Right lobe of liver (tissue), 6 donors: Measurements from ENCODE around the gene LMX1B. TPM values are rescaled to one million over a fixed set of nuclear protein-coding genes. Genes with fewer than 3 reads are reported as not detected.

Experiments used
- ATAC-seq, 4 donors: fragments of 200-7000 bp; cut with Tn5 transposase; one replicate each; pipeline ENCODE4 v1.9.1; 2020; ENCODE audit warnings: mild to moderate bottlenecking in 4 of 4, moderate library complexity in 4 of 4
- DNase-seq, 3 donors: peaks; one replicate each; pipeline ENCODE4 v3.0.0-alpha.2; 2020
- H3K27ac ChIP-seq, 3 donors: fragments of 200-600 bp; one replicate each; pipeline ENCODE4 v1.8.0; 2022
- H3K27me3 ChIP-seq, 2 donors: fragments of 200-600 bp; one replicate each; pipeline ENCODE4 v1.8.0; 2022
- H3K36me3 ChIP-seq, 4 donors: fragments of 200-600 bp; sonication (generic) in 1 of 4; one replicate each; pipeline versions ENCODE4 v1.5.1 to v1.8.0; 2017 to 2022; ENCODE audit warnings: control low read depth in 1 of 4
- H3K4me1 ChIP-seq, 4 donors: fragments of 200-600 bp; sonication (generic) in 1 of 4; one replicate each; pipeline versions ENCODE4 v1.5.1 to v1.8.0; 2017 to 2022; ENCODE audit warnings: control low read depth in 1 of 4
- H3K4me3 ChIP-seq, 3 donors: fragments of 200-600 bp; one replicate each; pipeline ENCODE4 v1.8.0; 2022
- H3K9me3 ChIP-seq, 4 donors: fragments of 200-600 bp; sonication (generic) in 1 of 4; one replicate each; pipeline versions ENCODE4 v1.5.1 to v1.8.0; 2017 to 2022; ENCODE audit warnings: control low read depth in 1 of 4
- CTCF ChIP-seq, 4 donors: fragments of 200-600 bp in 3 of 4; fragments of 450-650 bp in 1 of 4; IDR thresholded peaks; one replicate each; pipeline versions ENCODE4 v1.5.1 to v1.8.0; 2016 to 2022; ENCODE audit warnings: antibody characterized with exemption in 4 of 4, mild to moderate bottlenecking in 2 of 4
- POLR2A ChIP-seq: fragments of 450-650 bp; IDR thresholded peaks from one replicate; pipeline ENCODE4 v1.6.1; 2017; ENCODE audit warnings: antibody characterized with exemption, mild to moderate bottlenecking
- WGBS: methylation state at CpG from one replicate; pipeline ENCODE4 v1.1.6; 2018; ENCODE audit warnings: low coverage, low lambda C conversion rate; ENCODE audit not compliant: insufficient coverage; ENCODE audit errors: missing lambda C conversion rate; 5-methylcytosine and 5-hydroxymethylcytosine counted together
- intact Hi-C, 2 donors: fragments of 100-400 bp; cut with DNase I; formaldehyde crosslinking; loops; one replicate each; pipeline versions ENCODE4 v1.11.2 to v1.14.1; 2022
- total RNA-seq, 6 experiments: library from RNA; depleted of rRNA in 2 of 6; stranded (reverse); fragments of >200 nt in 2 of 6; fragmentation: NEBNext Ultra II Directional in 3 of 6; extraction: Animal tissue kit (Norgen Biotek cat#: 25700) in 3 of 6; gene quantifications; one replicate each; pipeline versions ENCODE4 v1.1.0 to v1.2.4, GENCODE V29; 2016 to 2023
- donor health status: DM: no; HTN: yes; CAD: no.
- donor health status: DM: no; HTN: no; CAD: no.
- donor health status: DM: no; HTN: no; CAD: no.
- donor health status: DM: no; HTN: yes; CAD: no.
- donor health status: DM: no; HTN: yes; CAD: no.

LMX1B gene
- total RNA-seq, 6 experiments from 2014 or later, result not detected

DNA sequence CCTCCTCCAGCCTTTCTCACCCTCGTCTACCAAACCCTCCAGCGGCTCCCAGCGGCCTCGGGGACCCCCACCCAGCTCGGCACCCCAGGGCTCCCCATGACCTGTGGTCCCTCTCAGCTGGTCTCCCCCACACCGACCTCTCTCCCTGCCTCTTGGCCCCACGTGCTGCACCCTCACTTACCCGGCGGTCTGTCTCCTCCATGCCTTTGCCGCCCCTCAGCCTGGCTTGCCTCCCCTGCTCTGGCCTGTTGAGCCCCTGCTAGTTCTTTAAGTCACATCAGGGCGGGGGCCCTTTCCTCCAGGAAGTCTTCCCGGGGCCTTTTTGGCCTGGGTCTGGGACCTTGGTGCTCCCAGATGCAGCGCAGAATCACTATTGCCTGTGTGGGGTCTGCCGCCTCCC is 81.5 kb downstream of the LMX1B start:
- DNase-seq (no peak), ATAC-seq (no peak)
- no peaks in the 10 kb centered on the region for H3K9me3 ChIP-seq
- H3K4me1 ChIP-seq, result no peaks in the 10 kb centered on the region
- no peaks in the 10 kb centered on the region for H3K36me3 ChIP-seq
- TF ChIP-seq CTCF (IDR thresholded peaks at IDR 0.05) (no peak), POLR2A (no peak)
- no peak overlapping the region for H3K27ac ChIP-seq
- H3K27me3 ChIP-seq, result no peaks in the 10 kb centered on the region
- WGBS, result 76% methylated on average over 11 of the region's 14 CpGs
- no peak overlapping the region for H3K4me3 ChIP-seq
- intact Hi-C loops, result no loop called here

DNA sequence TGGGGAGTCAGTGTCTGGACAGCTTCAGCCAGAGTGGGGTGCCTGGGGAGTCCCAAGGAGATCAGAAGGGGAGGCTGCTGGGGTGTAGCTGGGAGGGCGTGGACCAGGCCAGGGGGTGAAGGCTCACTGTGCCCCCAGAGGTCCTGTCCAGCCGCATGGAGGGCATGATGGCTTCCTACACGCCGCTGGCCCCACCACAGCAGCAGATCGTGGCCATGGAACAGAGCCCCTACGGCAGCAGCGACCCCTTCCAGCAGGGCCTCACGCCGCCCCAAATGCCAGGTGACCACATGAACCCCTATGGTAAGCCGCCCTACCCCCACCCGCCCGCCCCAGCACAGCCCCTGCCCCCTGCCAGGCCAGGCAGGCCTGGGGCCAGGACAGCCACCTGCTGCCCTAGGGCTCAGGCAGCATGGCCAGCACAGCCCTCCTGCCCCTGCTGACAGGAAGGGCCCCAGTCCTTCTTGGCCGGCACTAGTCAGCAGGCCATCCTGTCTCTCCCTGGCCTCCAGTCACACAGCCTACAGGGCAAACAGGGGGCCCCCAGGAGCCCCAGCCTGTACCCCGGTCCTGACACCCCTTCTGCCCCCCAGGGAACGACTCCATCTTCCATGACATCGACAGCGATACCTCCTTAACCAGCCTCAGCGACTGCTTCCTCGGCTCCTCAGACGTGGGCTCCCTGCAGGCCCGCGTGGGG is 82.1 kb downstream of the LMX1B start:
- Histone ChIP-seq H3K27ac (no peak overlapping the region), H3K4me1 (no peaks in the 10 kb centered on the region), H3K4me3 (no peak overlapping the region), H3K9me3 (no peaks in the 10 kb centered on the region), H3K36me3 (no peaks in the 10 kb centered on the region), H3K27me3 (no peaks in the 10 kb centered on the region)
- no peak for TF ChIP-seq CTCF (IDR thresholded peaks at IDR 0.05)
- no peak for TF ChIP-seq POLR2A
- intact Hi-C loops, result no loop called here
- no peak for ATAC-seq
- 62% methylated on average over 3 of the region's 22 CpGs for WGBS
- peak in 1 of 3 donors; percentile 37 for DNase-seq

- WGBS, result 77% methylated on average over 18 of the region's 27 CpGs
- intact Hi-C loops, result no loop called here
- DNase-seq (peak in 1 of 3 donors; percentile 38), ATAC-seq (no peak)
- Histone ChIP-seq H3K4me3 (no peak overlapping the region), H3K9me3 (no peaks in the 10 kb centered on the region), H3K4me1 (no peaks in the 10 kb centered on the region), H3K27ac (no peak overlapping the region), H3K36me3 (no peaks in the 10 kb centered on the region), H3K27me3 (no peaks in the 10 kb centered on the region)
- no peak for TF ChIP-seq POLR2A
- no peak for TF ChIP-seq CTCF (IDR thresholded peaks at IDR 0.05)
Observed at GRCh38 chr9:126696401-126697145, 82.8 kb downstream of the LMX1B start.

DNA sequence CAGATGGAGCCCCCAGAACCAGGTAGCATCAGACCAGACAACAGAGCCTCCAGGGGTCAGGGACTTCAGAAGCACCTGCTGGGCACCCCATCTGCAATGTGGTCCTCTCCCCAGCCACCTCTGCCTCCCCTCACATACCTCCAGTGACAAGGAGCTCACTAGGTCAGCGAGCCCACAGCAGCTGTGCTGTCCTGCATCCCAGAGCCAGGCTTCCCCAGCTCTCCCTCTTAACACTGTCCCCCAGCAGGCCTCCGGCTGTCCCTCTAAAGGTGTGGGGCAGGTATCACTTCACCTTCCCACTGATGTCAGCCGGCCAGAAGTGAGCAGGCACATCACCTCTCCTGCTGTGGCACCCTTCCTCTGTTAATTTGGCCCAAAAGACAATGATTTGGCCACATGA is 83.6 kb downstream of the LMX1B start:
- 80% methylated on average over 1 of the region's 3 CpGs for WGBS
- ATAC-seq (no peak), DNase-seq (peak in 1 of 3 donors; percentile 33)
- no peak overlapping the region for H3K27ac ChIP-seq
- no peaks in the 10 kb centered on the region for H3K4me1 ChIP-seq
- no peak overlapping the region for H3K4me3 ChIP-seq
- intact Hi-C loops, result no loop called here
- no peaks in the 10 kb centered on the region for H3K36me3 ChIP-seq
- TF ChIP-seq CTCF (IDR thresholded peaks at IDR 0.05) (no peak), POLR2A (no peak)
- H3K27me3 ChIP-seq, result peaks cover 0 to 1% of the 10 kb centered on the region in 2 donors
- no peaks in the 10 kb centered on the region for H3K9me3 ChIP-seq
